MM.1S (cell line): ENCODE results near the gene KIAA0825.

Experiments
- DNase-seq: peaks from one replicate; pipeline ENCODE4 v3.0.0-alpha.2; 2015
- H2AFZ ChIP-seq: fragments of 300-600 bp; sonication (generic); 2 replicates; pipeline ENCODE4 v1.6.0; 2016; ENCODE audit warnings: antibody characterized with exemption, low read length
- H3F3A ChIP-seq: fragments of 300-600 bp; sonication (generic); 2 replicates; pipeline ENCODE4 v1.6.1; 2016; ENCODE audit warnings: mild to moderate bottlenecking, antibody characterized with exemption, low read length, moderate library complexity, mixed read lengths; ENCODE audit not compliant: insufficient read depth
- H3K27ac ChIP-seq: fragments of 300-600 bp; sonication (generic); 2 replicates; pipeline ENCODE4 v1.5.1; 2016; ENCODE audit warnings: mild to moderate bottlenecking, low read length
- H3K27me3 ChIP-seq: fragments of 300-600 bp; sonication (generic); replicated peaks from 2 replicates; pipeline ENCODE4 v1.6.0; 2016; ENCODE audit warnings: low read length; ENCODE audit not compliant: insufficient read depth
- H3K36me3 ChIP-seq: fragments of 300-600 bp; sonication (generic); replicated peaks from 2 replicates; pipeline ENCODE4 v1.6.1; 2016; ENCODE audit warnings: mild to moderate bottlenecking, low read length, mixed read lengths; ENCODE audit not compliant: insufficient read depth
- H3K4me1 ChIP-seq: fragments of 300-600 bp; sonication (generic); 2 replicates; pipeline ENCODE4 v1.6.1; 2016; ENCODE audit warnings: low read length, mixed read lengths
- H3K4me2 ChIP-seq: fragments of 300-600 bp; sonication (generic); 2 replicates; pipeline ENCODE4 v1.6.0; 2016; ENCODE audit warnings: low read depth, low read length
- H3K4me3 ChIP-seq: fragments of 300-600 bp; sonication (generic); 2 replicates; pipeline ENCODE4 v1.5.1; 2016; ENCODE audit warnings: low read length, mixed read lengths
- H3K79me2 ChIP-seq: fragments of 300-600 bp; sonication (generic); 2 replicates; pipeline ENCODE4 v1.6.1; 2016; ENCODE audit warnings: mixed run types, low read length, mixed read lengths
- H3K9ac ChIP-seq: fragments of 300-600 bp; sonication (generic); 2 replicates; pipeline ENCODE4 v1.6.1; 2016; ENCODE audit warnings: low read length, mixed read lengths
- H3K9me2 ChIP-seq: fragments of 300-600 bp; sonication (generic); replicated peaks from 2 replicates; pipeline ENCODE4 v1.6.1; 2016; ENCODE audit warnings: mild to moderate bottlenecking, low read length, mixed read lengths; ENCODE audit not compliant: insufficient read depth
- H3K9me3 ChIP-seq: fragments of 300-600 bp; sonication (generic); replicated peaks from 2 replicates; pipeline ENCODE4 v1.6.1; 2016; ENCODE audit warnings: mild to moderate bottlenecking, low read length, mixed read lengths; ENCODE audit not compliant: insufficient read depth
- H4K20me1 ChIP-seq: fragments of 300-600 bp; sonication (generic); 2 replicates; pipeline ENCODE4 v1.6.1; 2016; ENCODE audit warnings: mild to moderate bottlenecking, low read length, moderate library complexity, mixed read lengths; ENCODE audit not compliant: insufficient read depth
- EZH2 ChIP-seq: fragments of 300-600 bp; sonication (generic); optimal IDR thresholded peaks from 2 replicates; pipeline ENCODE3; 2017; ENCODE audit warnings: low read depth, mild to moderate bottlenecking, antibody characterized with exemption, low read length, mixed read lengths
- EZH2phosphoT487 ChIP-seq: fragments of 300-600 bp; sonication (generic); IDR thresholded peaks from 2 replicates; pipeline ENCODE4 v1.6.1; 2018; ENCODE audit warnings: antibody characterized with exemption, low read length
- TF ChIP-seq, protein P1 (sequence below): fragments of 300-600 bp; sonication (generic); IDR thresholded peaks from 2 replicates; pipeline ENCODE4 v1.5.1; 2016; ENCODE audit warnings: antibody characterized with exemption, low read length, mixed read lengths

KIAA0825 gene

DNA sequence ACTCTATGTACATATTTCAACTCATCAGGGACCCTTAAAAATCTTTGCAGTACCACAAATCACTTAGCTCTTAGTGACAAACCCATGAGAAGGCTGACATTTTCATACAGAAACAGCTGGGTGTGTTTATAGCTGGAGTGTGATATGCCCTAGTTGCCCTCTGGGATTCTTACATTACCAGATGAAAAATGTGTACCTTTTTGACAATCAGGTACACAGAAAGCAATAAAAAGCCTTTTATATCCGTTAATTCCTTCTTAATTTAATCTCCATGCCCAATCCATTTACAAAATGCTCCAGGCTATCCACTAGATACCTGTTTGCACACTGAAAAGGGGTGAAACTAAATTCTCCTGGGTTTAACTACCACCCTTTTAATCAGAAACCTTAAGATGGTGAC, 222.9 kb downstream of the KIAA0825 start:
- no peaks in the 10 kb centered on the region for H3K36me3 ChIP-seq
- H4K20me1 ChIP-seq, result no peaks in the 10 kb centered on the region
- no peak overlapping the region for H3K4me2 ChIP-seq
- no peak overlapping the region for H3K9ac ChIP-seq
- no peak overlapping the region for H3K4me3 ChIP-seq
- H3K27ac ChIP-seq, result no peak overlapping the region
- no peaks in the 10 kb centered on the region for H3F3A ChIP-seq
- TF ChIP-seq EZH2, result no peak
- TF ChIP-seq EZH2phosphoT487, result no peak
- no peaks in the 10 kb centered on the region for H3K9me2 ChIP-seq
- no peak overlapping the region for H2AFZ ChIP-seq
- no peaks in the 10 kb centered on the region for H3K9me3 ChIP-seq
- no peak for DNase-seq
- H3K79me2 ChIP-seq, result no peaks in the 10 kb centered on the region
- H3K27me3 ChIP-seq, result no peaks in the 10 kb centered on the region
- no peaks in the 10 kb centered on the region for H3K4me1 ChIP-seq

DNA sequence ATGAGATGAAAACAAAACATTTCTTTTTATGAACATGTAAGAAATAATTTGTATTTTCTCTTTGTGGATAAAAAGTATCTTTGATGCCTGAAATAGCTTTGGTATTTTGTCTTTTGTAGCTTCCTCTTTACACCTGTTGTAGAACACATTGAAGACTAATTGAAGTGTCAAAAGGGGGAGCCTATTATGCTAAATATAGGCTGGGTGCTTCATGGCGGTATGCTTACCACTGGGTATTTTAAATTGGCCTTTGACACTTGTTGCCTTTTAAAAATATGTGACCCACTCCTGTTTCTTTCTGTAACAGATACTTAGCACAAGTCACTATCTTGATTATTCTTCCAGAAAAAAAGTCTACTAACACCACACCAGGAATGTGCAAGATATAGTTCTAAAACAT, 226.4 kb downstream of the KIAA0825 start:
- no peak overlapping the region for H3K4me3 ChIP-seq
- no peaks in the 10 kb centered on the region for H3K9me3 ChIP-seq
- H3K36me3 ChIP-seq, result no peaks in the 10 kb centered on the region
- no peak overlapping the region for H3K4me2 ChIP-seq
- H3F3A ChIP-seq, result no peaks in the 10 kb centered on the region
- no peaks in the 10 kb centered on the region for H3K4me1 ChIP-seq
- H3K79me2 ChIP-seq, result no peaks in the 10 kb centered on the region
- H3K9me2 ChIP-seq, result no peaks in the 10 kb centered on the region
- no peaks in the 10 kb centered on the region for H4K20me1 ChIP-seq
- H3K27me3 ChIP-seq, result no peaks in the 10 kb centered on the region
- H2AFZ ChIP-seq, result no peak overlapping the region
- no peak overlapping the region for H3K9ac ChIP-seq
- DNase-seq, result no peak
- TF ChIP-seq, protein P1, sequence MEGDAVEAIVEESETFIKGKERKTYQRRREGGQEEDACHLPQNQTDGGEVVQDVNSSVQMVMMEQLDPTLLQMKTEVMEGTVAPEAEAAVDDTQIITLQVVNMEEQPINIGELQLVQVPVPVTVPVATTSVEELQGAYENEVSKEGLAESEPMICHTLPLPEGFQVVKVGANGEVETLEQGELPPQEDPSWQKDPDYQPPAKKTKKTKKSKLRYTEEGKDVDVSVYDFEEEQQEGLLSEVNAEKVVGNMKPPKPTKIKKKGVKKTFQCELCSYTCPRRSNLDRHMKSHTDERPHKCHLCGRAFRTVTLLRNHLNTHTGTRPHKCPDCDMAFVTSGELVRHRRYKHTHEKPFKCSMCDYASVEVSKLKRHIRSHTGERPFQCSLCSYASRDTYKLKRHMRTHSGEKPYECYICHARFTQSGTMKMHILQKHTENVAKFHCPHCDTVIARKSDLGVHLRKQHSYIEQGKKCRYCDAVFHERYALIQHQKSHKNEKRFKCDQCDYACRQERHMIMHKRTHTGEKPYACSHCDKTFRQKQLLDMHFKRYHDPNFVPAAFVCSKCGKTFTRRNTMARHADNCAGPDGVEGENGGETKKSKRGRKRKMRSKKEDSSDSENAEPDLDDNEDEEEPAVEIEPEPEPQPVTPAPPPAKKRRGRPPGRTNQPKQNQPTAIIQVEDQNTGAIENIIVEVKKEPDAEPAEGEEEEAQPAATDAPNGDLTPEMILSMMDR, result no peak
- TF ChIP-seq EZH2 (no peak), EZH2phosphoT487 (no peak)
- H3K27ac ChIP-seq, result no peak overlapping the region

DNA sequence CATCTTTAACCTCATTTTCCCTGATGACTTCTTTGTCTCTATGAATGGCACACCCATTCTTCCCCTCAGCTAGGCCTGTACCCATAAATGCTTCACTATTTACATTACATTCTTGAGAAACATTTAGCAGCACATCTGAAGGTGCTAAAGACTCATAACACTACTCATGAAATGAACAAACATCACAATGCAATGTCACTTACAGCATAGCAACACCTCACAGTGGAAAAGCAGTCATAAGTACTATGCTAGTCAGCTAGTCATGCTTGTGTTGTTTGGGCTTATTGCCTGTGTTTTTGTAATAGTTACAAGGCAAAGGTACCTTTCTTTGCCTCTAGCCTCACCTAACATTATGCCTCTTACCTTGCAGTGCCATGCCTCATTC, 228.9 kb downstream of the KIAA0825 start:
- no peaks in the 10 kb centered on the region for H3K27me3 ChIP-seq
- no peaks in the 10 kb centered on the region for H3K36me3 ChIP-seq
- no peak overlapping the region for H2AFZ ChIP-seq
- TF ChIP-seq EZH2, result no peak
- TF ChIP-seq EZH2phosphoT487, result no peak
- TF ChIP-seq, protein P1, result no peak
- no peak overlapping the region for H3K4me2 ChIP-seq
- H4K20me1 ChIP-seq, result no peaks in the 10 kb centered on the region
- H3K4me3 ChIP-seq, result no peak overlapping the region
- no peaks in the 10 kb centered on the region for H3F3A ChIP-seq
- no peaks in the 10 kb centered on the region for H3K9me3 ChIP-seq
- no peak for DNase-seq
- H3K4me1 ChIP-seq, result no peaks in the 10 kb centered on the region
- no peak overlapping the region for H3K9ac ChIP-seq
- H3K27ac ChIP-seq, result no peak overlapping the region
- H3K79me2 ChIP-seq, result no peaks in the 10 kb centered on the region
- no peaks in the 10 kb centered on the region for H3K9me2 ChIP-seq

DNA sequence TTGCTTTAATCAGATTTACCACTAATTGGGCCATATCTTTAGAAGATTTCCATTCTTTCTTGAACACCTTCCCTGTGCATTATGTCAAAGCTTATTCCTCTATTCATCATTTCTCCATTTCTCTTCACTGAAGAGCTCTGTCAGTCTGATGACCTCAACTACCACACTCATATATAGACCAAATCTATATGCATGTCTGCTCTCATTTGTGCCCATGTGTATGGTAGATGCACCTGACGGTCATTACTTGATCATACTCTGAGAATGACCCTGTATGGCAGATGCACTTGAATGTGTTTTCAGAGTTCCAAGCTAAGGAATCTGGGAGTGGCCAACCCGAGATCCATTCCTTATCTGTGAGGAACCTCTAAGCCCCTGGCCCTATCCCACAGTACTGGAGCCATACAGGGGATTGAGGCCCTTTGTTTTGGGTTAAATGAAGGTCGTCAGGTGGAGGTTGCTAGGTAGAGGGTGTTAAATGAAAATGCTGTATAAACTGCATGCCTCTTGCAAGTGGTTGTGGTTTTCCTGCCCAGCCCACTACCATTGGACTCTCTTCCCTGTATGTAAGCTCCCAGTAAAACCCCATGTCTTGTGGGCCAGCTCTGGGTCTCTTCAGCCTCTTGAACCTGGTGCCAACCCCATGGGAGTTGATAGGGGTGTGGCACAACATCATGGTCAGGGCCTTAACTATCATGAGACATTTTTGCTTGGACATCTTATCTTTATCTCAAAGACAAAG, 229.5 kb downstream of the KIAA0825 start:
- H4K20me1 ChIP-seq, result no peaks in the 10 kb centered on the region
- H3K27ac ChIP-seq, result no peak overlapping the region
- no peaks in the 10 kb centered on the region for H3K36me3 ChIP-seq
- no peak for TF ChIP-seq EZH2phosphoT487
- TF ChIP-seq EZH2, result no peak
- TF ChIP-seq, protein P1, result no peak
- no peaks in the 10 kb centered on the region for H3K79me2 ChIP-seq
- no peaks in the 10 kb centered on the region for H3K4me1 ChIP-seq
- H3K4me3 ChIP-seq, result no peak overlapping the region
- no peak overlapping the region for H2AFZ ChIP-seq
- no peaks in the 10 kb centered on the region for H3K9me3 ChIP-seq
- H3K4me2 ChIP-seq, result no peak overlapping the region
- H3K9ac ChIP-seq, result no peak overlapping the region
- H3F3A ChIP-seq, result no peaks in the 10 kb centered on the region
- no peaks in the 10 kb centered on the region for H3K9me2 ChIP-seq
- no peak for DNase-seq
- no peaks in the 10 kb centered on the region for H3K27me3 ChIP-seq
